Measurements from ENCODE around the gene TFIP11. TPM values are rescaled to one million over a fixed set of nuclear protein-coding genes. Genes with fewer than 3 reads are reported as not detected.
"Not testable (repeated sequence)": the region's sequence is repeated elsewhere in the genome, so short reads cannot be mapped to it uniquely, and the experiment has no call there.

The TFIP11 gene
- total RNA-seq, 4 donors from 2014 or later, result 30.7 to 66.7 (median 50.0) TPM

GRCh38 chr22:26529345-26529744 is 17.1 kb upstream of the TFIP11 start:
- WGBS, 2 donors, result 84 to 92% methylated on average over 2 of the region's 2 CpGs
- Histone ChIP-seq H3K9me3 (no peaks in the 10 kb centered on the region), H3K36me3 (peaks cover 28 to 42% of the 10 kb centered on the region in 2 donors), H3K27me3 (no peaks in the 10 kb centered on the region), H3K27ac (no peak overlapping the region), H3K4me1 (no peaks in the 10 kb centered on the region), H3K4me3 (replicated peaks in 1 of 3) (no peak overlapping the region)
- no peak for DNase-seq
- TF ChIP-seq, protein P1, sequence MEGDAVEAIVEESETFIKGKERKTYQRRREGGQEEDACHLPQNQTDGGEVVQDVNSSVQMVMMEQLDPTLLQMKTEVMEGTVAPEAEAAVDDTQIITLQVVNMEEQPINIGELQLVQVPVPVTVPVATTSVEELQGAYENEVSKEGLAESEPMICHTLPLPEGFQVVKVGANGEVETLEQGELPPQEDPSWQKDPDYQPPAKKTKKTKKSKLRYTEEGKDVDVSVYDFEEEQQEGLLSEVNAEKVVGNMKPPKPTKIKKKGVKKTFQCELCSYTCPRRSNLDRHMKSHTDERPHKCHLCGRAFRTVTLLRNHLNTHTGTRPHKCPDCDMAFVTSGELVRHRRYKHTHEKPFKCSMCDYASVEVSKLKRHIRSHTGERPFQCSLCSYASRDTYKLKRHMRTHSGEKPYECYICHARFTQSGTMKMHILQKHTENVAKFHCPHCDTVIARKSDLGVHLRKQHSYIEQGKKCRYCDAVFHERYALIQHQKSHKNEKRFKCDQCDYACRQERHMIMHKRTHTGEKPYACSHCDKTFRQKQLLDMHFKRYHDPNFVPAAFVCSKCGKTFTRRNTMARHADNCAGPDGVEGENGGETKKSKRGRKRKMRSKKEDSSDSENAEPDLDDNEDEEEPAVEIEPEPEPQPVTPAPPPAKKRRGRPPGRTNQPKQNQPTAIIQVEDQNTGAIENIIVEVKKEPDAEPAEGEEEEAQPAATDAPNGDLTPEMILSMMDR (IDR thresholded peaks at IDR 0.05), result no peak
- no peak for TF ChIP-seq POLR2A (IDR thresholded peaks at IDR 0.05)
- intact Hi-C loops (cut with DNase I), result no loop called here

DNA sequence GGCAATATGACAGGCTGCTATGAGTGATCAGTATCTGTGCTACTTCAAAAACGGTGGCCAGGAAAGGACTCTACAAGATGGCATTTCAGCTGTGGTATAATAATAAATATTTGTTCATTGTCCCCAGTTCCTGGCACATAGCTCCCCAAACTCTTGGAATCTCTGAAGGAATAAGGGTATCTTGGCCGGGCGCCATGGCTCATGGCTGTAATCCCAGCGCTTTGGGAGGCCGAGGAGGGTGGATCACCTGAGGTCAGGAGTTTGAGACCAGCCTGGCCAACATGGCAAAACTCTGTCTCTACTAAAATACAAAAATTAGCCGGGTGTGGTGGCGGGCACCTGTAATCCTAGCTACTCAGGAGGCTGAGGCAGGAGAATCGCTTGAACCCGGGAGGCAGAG is 16.2 kb upstream of the TFIP11 start:
- DNase-seq; H3K9me3 ChIP-seq; H3K27ac ChIP-seq; H3K4me1 ChIP-seq; intact Hi-C loops (cut with DNase I); H3K4me3 ChIP-seq (replicated peaks in 1 of 3); H3K27me3 ChIP-seq: not testable (repeated sequence)
- 93% methylated on average over 9 of the region's 9 CpGs for WGBS, 2 donors
- H3K36me3 ChIP-seq, result peaks cover 28 to 46% of the 10 kb centered on the region in 2 donors

GRCh38 chr22:26527574-26528465 is 15.5 kb upstream of the TFIP11 start:
- no peak for TF ChIP-seq POLR2A (IDR thresholded peaks at IDR 0.05)
- TF ChIP-seq, protein P1 (IDR thresholded peaks at IDR 0.05), result no peak
- DNase-seq, result no peak
- intact Hi-C loops (cut with DNase I), result no loop called here
- H3K36me3 ChIP-seq, result peaks cover 28 to 47% of the 10 kb centered on the region in 2 donors
- no peaks in the 10 kb centered on the region for H3K4me1 ChIP-seq
- no peak overlapping the region for H3K27ac ChIP-seq
- 84 to 86% methylated on average over 14 to 15 of the region's 15 CpGs for WGBS, 2 donors
- H3K4me3 ChIP-seq (replicated peaks in 1 of 3), result no peak overlapping the region
- no peaks in the 10 kb centered on the region for H3K27me3 ChIP-seq
- no peaks in the 10 kb centered on the region for H3K9me3 ChIP-seq

DNA sequence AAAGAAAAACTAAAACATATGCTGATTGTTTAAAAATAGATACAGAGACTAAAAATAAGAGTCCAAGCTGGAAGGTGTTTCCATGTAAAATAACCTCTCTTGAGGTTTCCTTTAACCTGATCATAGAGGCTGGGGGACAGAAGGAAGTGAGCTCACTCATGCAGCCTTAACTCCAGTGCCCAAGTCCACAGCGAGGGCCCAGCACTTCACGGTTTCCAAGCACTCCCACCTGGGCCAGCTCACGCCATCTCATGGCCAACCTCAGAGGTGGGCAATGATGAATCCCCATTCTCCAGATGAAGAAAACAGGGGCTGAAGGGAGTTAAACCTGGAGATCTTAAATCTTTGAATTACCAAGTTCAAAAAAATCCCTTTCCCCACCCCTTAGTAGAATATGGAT is 14.9 kb upstream of the TFIP11 start:
- no peak overlapping the region for H3K4me3 ChIP-seq (replicated peaks in 1 of 3)
- peaks cover 24 to 43% of the 10 kb centered on the region in 2 donors for H3K36me3 ChIP-seq
- no peaks in the 10 kb centered on the region for H3K27me3 ChIP-seq
- TF ChIP-seq POLR2A (IDR thresholded peaks at IDR 0.05), result no peak
- WGBS, 2 donors, result 57 to 81% methylated on average over 3 of the region's 3 CpGs
- intact Hi-C loops (cut with DNase I), result no loop called here
- no peak overlapping the region for H3K27ac ChIP-seq
- no peaks in the 10 kb centered on the region for H3K9me3 ChIP-seq
- no peaks in the 10 kb centered on the region for H3K4me1 ChIP-seq
- no peak for DNase-seq

GRCh38 chr22:26525946-26526564 is 13.8 kb upstream of the TFIP11 start:
- H3K4me1 ChIP-seq, result no peaks in the 10 kb centered on the region
- no peak overlapping the region for H3K4me3 ChIP-seq (replicated peaks in 1 of 3)
- H3K9me3 ChIP-seq, result no peaks in the 10 kb centered on the region
- H3K36me3 ChIP-seq, result peaks cover 19 to 32% of the 10 kb centered on the region in 2 donors
- H3K27ac ChIP-seq, result no peak overlapping the region
- DNase-seq, result no peak
- intact Hi-C loops (cut with DNase I), result no loop called here
- no peaks in the 10 kb centered on the region for H3K27me3 ChIP-seq
- no peak for TF ChIP-seq POLR2A (IDR thresholded peaks at IDR 0.05)
- TF ChIP-seq, protein P1 (IDR thresholded peaks at IDR 0.05), result no peak
- WGBS, 2 donors, result 91 to 94% methylated on average over 7 of the region's 7 CpGs

DNA sequence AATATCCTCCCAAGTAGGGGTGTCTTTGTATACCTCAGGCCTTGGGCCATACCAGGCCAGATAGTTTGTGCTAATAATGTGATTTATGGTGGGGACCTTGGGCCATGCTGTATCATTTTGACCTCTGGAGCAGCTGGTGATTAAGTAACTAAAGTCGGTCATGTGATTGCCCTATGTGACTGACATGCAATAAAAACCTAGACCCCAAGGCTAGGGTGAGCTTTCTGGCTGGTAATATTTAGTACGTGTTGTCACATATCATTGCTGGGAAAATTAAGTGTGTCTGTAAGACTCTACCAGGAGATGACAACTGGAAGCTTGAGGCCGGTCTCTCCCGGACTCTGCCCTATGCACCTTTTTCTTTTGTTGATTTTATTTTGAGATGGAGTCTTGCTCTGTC is 12.6 kb upstream of the TFIP11 start:
- H3K4me1 ChIP-seq, result no peaks in the 10 kb centered on the region
- WGBS, 2 donors, result 92 to 93% methylated on average over 4 of the region's 4 CpGs
- no peaks in the 10 kb centered on the region for H3K9me3 ChIP-seq
- H3K27me3 ChIP-seq, result no peaks in the 10 kb centered on the region
- no peak overlapping the region for H3K4me3 ChIP-seq (replicated peaks in 1 of 3)
- H3K36me3 ChIP-seq, result peaks cover 14 to 28% of the 10 kb centered on the region in 2 donors
- no peak overlapping the region for H3K27ac ChIP-seq
- DNase-seq, result no peak
- TF ChIP-seq, protein P1 (IDR thresholded peaks at IDR 0.05), result no peak
- TF ChIP-seq POLR2A (IDR thresholded peaks at IDR 0.05), result no peak
- intact Hi-C loops (cut with DNase I), result no loop called here
